Measurements from ENCODE around the gene SLC27A4.

Gene SLC27A4

GRCh38 chr9:128393145-128393775 is 52.9 kb downstream of the SLC27A4 start:
- DNase-seq: no peak

GRCh38 chr9:128393970-128394369 is 53.6 kb downstream of the SLC27A4 start:
- DNase-seq: no peak

- DNase-seq: no peak
Observed at GRCh38 chr9:128394379-128395168, 54.2 kb downstream of the SLC27A4 start.

GRCh38 chr9:128396970-128397613 is 56.8 kb downstream of the SLC27A4 start:
- no peak for DNase-seq

- DNase-seq: no peak
Observed at GRCh38 chr9:128397831-128398230, 57.5 kb downstream of the SLC27A4 start.

- DNase-seq: no peak
Observed at GRCh38 chr9:128399861-128400260, 59.5 kb downstream of the SLC27A4 start.

GRCh38 chr9:128404560-128404959 is 64.2 kb downstream of the SLC27A4 start:
- DNase-seq: no peak

- DNase-seq: no peak
Observed at GRCh38 chr9:128405077-128405779, 64.9 kb downstream of the SLC27A4 start.

GRCh38 chr9:128405780-128406171 is 65.4 kb downstream of the SLC27A4 start:
- DNase-seq: no peak

- DNase-seq: no peak
Observed at GRCh38 chr9:128406848-128407391, 66.6 kb downstream of the SLC27A4 start.

- DNase-seq: no peak
Observed at GRCh38 chr9:128408963-128409431, 68.7 kb downstream of the SLC27A4 start.

GRCh38 chr9:128409450-128409849 is 69.1 kb downstream of the SLC27A4 start:
- no peak for DNase-seq

GRCh38 chr9:128409978-128410377 is 69.7 kb downstream of the SLC27A4 start:
- DNase-seq: no peak
